HL-60 (cell line): Measurements from ENCODE around the gene SPTAN1.
"Not testable (repeated sequence)": the region's sequence is repeated elsewhere in the genome, so short reads cannot be mapped to it uniquely, and the experiment has no call there.

ENCODE experiments used
- DNase-seq, 2 experiments: peaks; one replicate each; pipeline ENCODE4 v3.0.0-alpha.2; 2010 to 2020; ENCODE audit warnings: low read depth in 1 of 2, low spot score in 1 of 2
- H3K27ac ChIP-seq: fragments of 250-450 bp; sonication (Bioruptor Pico); replicated peaks from 2 replicates; pipeline ENCODE4 v1.5.1; 2020; ENCODE audit warnings: mild to moderate bottlenecking, moderate library complexity
- H3K27me3 ChIP-seq: fragments of 250-450 bp; sonication (Bioruptor Pico); 2 replicates; pipeline ENCODE4 v1.5.1; 2021; ENCODE audit warnings: mild to moderate bottlenecking, moderate library complexity; ENCODE audit not compliant: insufficient read depth, poor library complexity, severe bottlenecking
- H3K4me3 ChIP-seq: replicated peaks from 2 replicates; pipeline ENCODE4 v1.5.1; 2011; ENCODE audit warnings: mild to moderate bottlenecking, control low read depth, low read length; ENCODE audit not compliant: insufficient read depth
- CTCF ChIP-seq: IDR thresholded peaks from one replicate; pipeline ENCODE4 v1.5.1; 2011; ENCODE audit warnings: low read length, control low read depth, inconsistent platforms; ENCODE audit not compliant: insufficient read depth
- GABPA ChIP-seq: IDR thresholded peaks from 2 replicates; pipeline ENCODE4 v1.6.1; 2012; ENCODE audit warnings: low read depth
- POLR2AphosphoS5 ChIP-seq: IDR thresholded peaks from 2 replicates; pipeline ENCODE4 v1.6.1; 2012; ENCODE audit warnings: low read depth
- REST ChIP-seq: IDR thresholded peaks from 2 replicates; pipeline ENCODE4 v1.6.1; 2012; ENCODE audit warnings: low read depth; ENCODE audit not compliant: insufficient replicate concordance
- SPI1 ChIP-seq: IDR thresholded peaks from 2 replicates; pipeline ENCODE4 v1.6.1; 2012; ENCODE audit warnings: low read depth, mild to moderate bottlenecking, borderline replicate concordance
- long read RNA-seq: library from polyadenylated mRNA; unstranded; transcript quantifications from one replicate; pipeline ENCODE4 v2.0.0, GENCODE V29; 2020

The SPTAN1 gene
- long read RNA-seq, full-length matches to known transcripts, result 2 of 43 reads
- long read RNA-seq, partial matches to known transcripts, result 36 of 43 reads
- long read RNA-seq, other reads (novel, unspliced or antisense), result 5 of 43 reads

- peak; percentile 85 to 86 for DNase-seq
Measured at GRCh38 chr9:128552153-128552743, at the start of gene SPTAN1. SPTAN1 (plus strand) TSS chr9:128552587; CDS start chr9:128566741, 14,154 bp downstream.

GRCh38 chr9:128503415-128503825 lies 49.0 kb upstream of the SPTAN1 start:
- H3K27ac ChIP-seq, H3K4me3 ChIP-seq, DNase-seq, H3K27me3 ChIP-seq: not testable (repeated sequence)

More at GRCh38 chr9:128552153-128552743, at the start of gene SPTAN1:
- H3K27ac ChIP-seq, result peak within 1 kb of the TSS; percentile 59
- TF ChIP-seq POLR2AphosphoS5, result peak; percentile 96
- peak; percentile 45 for TF ChIP-seq REST
- no peak for TF ChIP-seq CTCF
- H3K27me3 ChIP-seq, result no peaks in the 10 kb centered on the region
- H3K4me3 ChIP-seq, result peak within 1 kb of the TSS; percentile 83

GRCh38 chr9:128503870-128504269 lies 48.5 kb upstream of the SPTAN1 start:
- Histone ChIP-seq H3K27ac (peak overlapping the region; percentile 82), H3K27me3 (no peaks in the 10 kb centered on the region), H3K4me3 (peak overlapping the region; percentile 79; the same call in 1 of the 2 replicates)
- TF ChIP-seq POLR2AphosphoS5, result no peak; the same call in 1 of the 2 replicates
- no peak for TF ChIP-seq REST
- TF ChIP-seq SPI1, result no peak
- no peak for TF ChIP-seq GABPA
- TF ChIP-seq CTCF, result no peak
- peak in 1 of 2 experiments; percentile 15 for DNase-seq

- Histone ChIP-seq H3K27ac (peak within 1 kb of the TSS; percentile 82), H3K4me3 (peak within 1 kb of the TSS; percentile 79), H3K27me3 (no peaks in the 10 kb centered on the region)
- DNase-seq, result peak; percentile 83 to 93
- TF ChIP-seq SPI1 (no peak), POLR2AphosphoS5 (peak; percentile 82; the same call in 1 of the 2 replicates), CTCF (no peak)
Measured at GRCh38 chr9:128504485-128505413, 47.6 kb upstream of the SPTAN1 start, which contains the start of gene GLE1. GLE1 (plus strand) TSS chr9:128504719; CDS start chr9:128504806, 87 bp downstream.
